Fibroblast of the aortic adventitia (primary cell): ENCODE data around the gene NEIL1. TPM values are rescaled to one million over a fixed set of nuclear protein-coding genes. Genes with fewer than 3 reads are reported as not detected.
"Not testable (repeated sequence)": the region's sequence is repeated elsewhere in the genome, so short reads cannot be mapped to it uniquely, and the experiment has no call there.

Experiments
- DNase-seq: peaks from one replicate; pipeline ENCODE4 v3.0.0-alpha.2; 2010; ENCODE audit warnings: low read depth
- H3K4me3 ChIP-seq: 2 replicates; pipeline ENCODE4 v1.5.1; 2011; ENCODE audit warnings: low read depth, mild to moderate bottlenecking, control low read depth, low read length, moderate library complexity
- CTCF ChIP-seq: IDR thresholded peaks from 2 replicates; pipeline ENCODE4 v1.5.1; 2011; ENCODE audit warnings: mild to moderate bottlenecking, low read length, control low read depth, inconsistent platforms; ENCODE audit not compliant: insufficient read depth
- total RNA-seq: library from RNA; depleted of rRNA; stranded (reverse); fragments of >200 nt; gene quantifications from 2 replicates; pipeline ENCODE4 v1.2.3, GENCODE V29; 2012; ENCODE audit warnings: low replicate concordance

NEIL1 gene
- total RNA-seq, 1 donor, result 3.5 TPM

GRCh38 chr15:75335705-75336355, 11.0 kb upstream of the NEIL1 start, which contains the start of gene COMMD4:
TSS of gene COMMD4 (plus strand) at chr15:75336063. CDS start at chr15:75336090, 27 bp downstream.
- peak; percentile 96 for DNase-seq
- H3K4me3 ChIP-seq, result peak within 1 kb of the TSS; percentile 83
- TF ChIP-seq CTCF, result no peak

GRCh38 chr15:75338661-75339240, 8.1 kb upstream of the NEIL1 start:
- DNase-seq, result no peak
- TF ChIP-seq CTCF, result no peak

GRCh38 chr15:75339531-75340240, 7.2 kb upstream of the NEIL1 start:
- TF ChIP-seq CTCF, result no peak
- no peak overlapping the region for H3K4me3 ChIP-seq
- DNase-seq, result no peak

More at GRCh38 chr15:75338661-75339240, 8.1 kb upstream of the NEIL1 start:
- no peak overlapping the region for H3K4me3 ChIP-seq

- no peak overlapping the region for H3K4me3 ChIP-seq
- no peak for DNase-seq
- TF ChIP-seq CTCF, result no peak
Measured at GRCh38 chr15:75342221-75342620, 4.6 kb upstream of the NEIL1 start.

GRCh38 chr15:75343953-75344352, 2.9 kb upstream of the NEIL1 start:
- not testable (repeated sequence) for H3K4me3 ChIP-seq
- peak; percentile 57 for DNase-seq

GRCh38 chr15:75347222-75348033, 589 bp downstream of the NEIL1 start:
- TF ChIP-seq CTCF, result no peak
- H3K4me3 ChIP-seq, result peak overlapping the region; percentile 73
- DNase-seq, result no peak
